ENCODE measurements around the gene MAN1A2.
A peak's percentile ranks its signal among the peaks of the same experiment; 100 is the strongest.
"Not testable (repeated sequence)": the region's sequence is repeated elsewhere in the genome, so short reads cannot be mapped to it uniquely, and the experiment has no call there.

MAN1A2 gene

DNA sequence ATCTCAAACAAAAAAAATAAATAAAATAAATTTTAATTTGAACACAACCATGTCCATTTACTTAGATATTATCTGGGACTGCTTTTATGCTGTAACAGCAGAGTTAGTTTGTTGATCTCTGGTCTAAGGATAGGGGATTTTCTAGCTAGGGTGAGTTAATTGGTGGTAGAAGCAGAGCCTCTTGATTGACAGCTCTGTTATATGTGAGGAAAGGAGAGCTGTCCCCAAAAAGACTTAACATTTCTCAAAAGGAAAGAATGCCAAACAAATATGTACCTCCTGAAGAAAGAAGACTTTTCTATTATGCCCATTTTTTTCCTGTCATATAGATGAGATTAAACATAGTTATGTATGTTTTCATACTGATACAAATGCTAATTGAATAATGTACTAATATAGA is 37.8 kb downstream of the MAN1A2 start:
- FAIRE-seq = no peak

DNA sequence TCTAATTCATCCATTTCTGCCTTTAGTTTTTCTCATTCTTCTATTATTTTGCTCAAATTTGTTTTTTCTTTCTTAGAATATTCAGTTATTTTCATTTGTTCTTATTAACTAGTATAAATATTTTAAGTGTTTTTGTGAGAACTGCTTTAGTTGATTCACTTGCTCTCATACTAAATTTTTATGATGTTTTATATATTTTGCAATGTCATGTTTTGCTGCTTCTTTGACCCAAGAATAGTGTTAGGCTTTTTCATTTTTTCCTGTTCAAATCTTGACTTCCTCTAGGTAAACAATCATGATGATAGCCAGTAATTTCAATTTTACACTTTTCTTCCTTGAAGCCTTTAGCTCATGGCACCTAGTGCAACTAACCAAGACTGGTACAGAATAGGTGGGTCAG is 45.2 kb downstream of the MAN1A2 start:
- peak; percentile 40 for FAIRE-seq

DNA sequence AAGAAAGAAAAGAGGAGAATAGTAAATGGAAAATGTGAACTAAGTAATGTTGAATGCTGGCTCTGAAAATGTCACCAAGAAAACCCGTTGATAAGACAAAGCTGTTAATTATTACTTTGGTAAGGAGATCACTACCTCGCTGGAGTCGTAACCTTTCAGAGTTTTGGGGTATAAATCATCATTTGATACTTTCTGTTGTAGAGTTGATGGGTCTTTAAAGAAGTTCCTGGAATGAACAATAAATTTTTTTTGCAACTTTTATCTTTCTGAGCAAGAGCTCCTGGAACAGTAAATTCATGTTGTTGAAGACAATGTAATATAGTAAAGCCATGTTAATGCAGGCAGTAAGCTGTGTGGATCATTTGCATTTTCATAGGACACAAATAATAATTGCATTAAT is 46.2 kb downstream of the MAN1A2 start:
- FAIRE-seq = no peak

DNA sequence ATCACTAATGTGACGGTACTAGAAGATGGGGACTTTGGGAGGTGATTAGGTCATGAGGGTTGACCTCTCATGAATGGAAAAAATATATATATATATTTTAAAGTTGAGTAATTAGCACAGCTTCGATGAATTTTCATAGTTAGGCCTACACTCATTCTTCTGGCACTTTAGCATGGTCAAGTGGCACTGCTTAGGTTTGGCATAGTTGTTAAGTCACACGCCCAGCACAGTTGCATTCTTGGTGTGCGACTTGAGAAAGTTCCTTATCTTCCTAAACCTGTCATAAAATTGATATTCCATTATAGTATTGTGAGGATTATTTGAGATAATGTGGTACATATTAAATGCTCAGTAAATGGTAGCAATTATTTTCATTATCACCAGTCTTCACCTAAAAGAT is 47.7 kb downstream of the MAN1A2 start:
- no peak for FAIRE-seq

DNA sequence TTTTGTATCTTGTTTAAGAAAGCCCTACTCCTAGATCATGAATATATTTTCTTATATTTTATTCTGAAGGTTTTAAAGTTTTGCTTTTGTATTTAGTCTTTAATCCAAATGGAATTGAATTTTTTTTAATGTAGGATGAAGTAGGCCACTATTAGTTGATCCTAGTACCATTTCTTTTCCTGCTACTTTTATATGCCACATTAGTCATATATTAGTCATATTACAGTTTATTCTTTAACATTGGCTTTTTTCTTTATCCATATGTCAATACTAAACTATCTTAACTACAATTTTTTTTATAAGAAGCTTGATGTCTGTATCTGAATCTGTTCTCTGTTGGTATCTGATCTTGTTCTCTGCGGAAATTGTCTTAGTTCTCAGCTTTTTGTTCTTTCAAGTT is 48.8 kb downstream of the MAN1A2 start:
- no peak for FAIRE-seq

DNA sequence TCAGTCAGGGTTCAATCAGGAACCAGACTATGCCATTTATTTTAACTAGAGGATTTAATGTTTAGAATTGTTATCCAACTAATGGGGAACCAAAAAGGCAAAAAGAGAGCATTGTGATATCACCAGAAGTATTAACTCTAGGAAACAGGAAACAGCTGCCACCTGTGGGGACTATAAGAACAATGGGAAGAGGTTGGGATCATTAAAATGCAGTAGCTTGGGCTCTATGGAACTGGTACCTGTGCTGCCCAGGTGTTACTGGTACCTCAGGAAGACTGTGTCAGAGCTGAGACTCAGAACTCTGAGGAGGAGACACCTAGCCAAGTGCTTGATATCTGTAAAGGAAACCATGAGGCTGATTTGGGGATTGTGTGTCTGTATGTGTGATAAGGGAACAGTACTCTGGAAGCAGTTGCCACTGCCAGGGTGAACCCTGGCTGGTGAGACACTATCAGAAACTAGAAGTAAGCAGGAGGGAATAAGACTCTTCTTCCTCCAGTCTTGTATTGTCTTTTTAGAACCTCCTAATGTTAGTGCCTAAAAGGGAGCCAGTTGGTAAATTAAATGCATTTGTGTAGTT is 49.4 kb downstream of the MAN1A2 start:
- no peak for FAIRE-seq

DNA sequence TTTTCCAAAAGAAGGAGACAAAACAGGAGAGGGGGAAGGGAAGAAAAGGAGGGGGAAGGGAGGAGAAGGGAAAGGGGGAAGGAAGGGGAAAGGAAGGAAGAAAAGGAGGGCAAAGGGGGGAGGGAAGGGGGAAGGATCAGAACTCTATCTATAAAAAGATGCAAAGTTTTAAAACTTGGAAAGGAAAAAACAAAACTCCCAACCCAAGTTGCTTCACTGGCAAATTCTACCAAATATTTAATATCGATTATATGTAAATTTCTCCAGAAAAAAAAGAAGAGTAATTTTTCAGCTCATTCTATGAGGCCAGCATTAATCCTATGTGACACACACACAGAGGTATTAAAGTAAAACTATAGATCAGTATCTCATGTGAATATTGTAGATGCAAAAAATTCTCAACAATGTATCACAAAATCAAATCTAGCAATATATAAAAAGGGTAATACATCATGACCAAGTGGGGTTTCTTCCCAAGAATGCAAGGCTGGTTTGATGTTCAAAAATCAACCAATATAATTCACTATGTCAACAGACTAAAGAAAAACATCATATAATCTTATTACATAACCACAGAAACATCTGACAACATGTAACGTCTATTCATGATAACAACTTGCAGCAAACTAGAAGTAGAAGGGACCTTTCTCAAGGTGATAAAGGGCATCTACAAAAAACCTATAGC is 57.9 kb downstream of the MAN1A2 start:
- no peak for FAIRE-seq

DNA sequence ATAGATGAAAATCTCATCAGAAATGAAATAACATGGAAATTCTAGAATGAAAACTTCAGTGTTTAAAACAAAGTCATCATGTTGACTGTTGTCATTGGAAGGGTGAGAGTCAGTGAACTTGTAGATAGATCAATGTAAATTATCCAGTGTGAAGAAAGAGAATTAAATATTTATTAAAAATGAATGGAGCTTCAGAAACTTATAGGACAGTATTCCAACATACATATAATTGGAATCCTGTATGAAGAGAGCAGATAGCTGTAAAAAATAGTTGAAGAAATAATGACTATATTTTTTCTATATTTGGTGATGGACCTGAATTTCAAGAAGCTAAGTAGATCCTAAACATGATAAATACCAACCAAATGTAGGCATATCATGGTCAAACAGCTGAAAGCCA is 60.0 kb downstream of the MAN1A2 start:
- no peak for FAIRE-seq

DNA sequence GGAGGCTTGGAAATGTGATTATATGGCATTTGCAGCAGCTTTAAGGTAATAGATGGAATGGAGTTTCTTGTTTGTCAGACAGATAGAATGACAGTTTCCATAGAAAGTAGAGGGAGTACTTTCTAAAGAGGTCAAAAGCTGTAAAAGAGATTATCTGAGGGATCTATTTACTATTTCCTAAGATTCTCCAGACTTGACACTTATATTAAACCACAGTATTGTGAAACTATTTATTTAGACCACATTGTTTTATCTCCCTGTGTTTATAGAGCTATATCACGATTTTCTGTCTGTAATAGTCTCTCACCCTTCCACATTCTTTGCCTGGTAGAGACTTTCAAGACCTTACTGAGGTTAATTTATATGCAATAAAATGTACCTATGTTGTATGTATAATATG is 66.7 kb downstream of the MAN1A2 start:
- FAIRE-seq = no peak

DNA sequence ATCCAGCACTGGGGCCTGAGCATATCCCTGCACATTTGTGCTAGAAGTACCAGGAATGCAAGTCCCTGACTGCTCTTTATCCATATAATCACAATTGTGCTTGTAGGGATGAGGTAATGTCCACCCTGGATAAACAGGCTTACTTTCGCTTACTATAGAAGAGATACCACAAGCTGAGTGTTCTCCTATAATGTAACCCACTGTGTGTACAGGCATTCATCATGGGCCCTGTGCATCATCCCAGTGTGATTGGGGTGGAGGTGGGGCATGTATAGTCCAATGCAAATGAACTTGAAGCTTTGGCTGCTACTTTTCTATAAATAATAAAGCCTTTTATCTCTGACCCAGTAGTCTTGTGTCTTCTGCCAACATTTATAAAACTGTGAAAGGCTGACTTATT is 69.3 kb downstream of the MAN1A2 start:
- no peak for FAIRE-seq

DNA sequence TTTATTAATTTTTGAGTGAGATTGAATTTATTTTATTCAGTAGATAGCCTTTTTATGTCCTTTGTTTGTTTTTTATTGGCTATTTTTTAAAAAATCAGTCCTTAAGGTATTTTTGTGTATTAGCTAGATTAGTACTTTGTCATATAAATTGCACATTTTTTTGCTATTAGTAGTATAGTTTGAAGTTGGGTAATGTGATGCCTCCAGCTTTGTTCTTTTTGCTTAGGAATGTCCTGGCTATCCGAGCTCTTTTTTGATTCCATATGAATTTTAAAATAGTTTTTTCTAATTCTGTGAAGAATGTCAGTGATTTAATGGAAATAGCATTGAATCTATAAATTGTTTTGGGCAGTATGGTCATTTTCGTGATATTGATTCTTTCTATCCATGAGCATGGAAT is 80.4 kb downstream of the MAN1A2 start:
- FAIRE-seq = no peak

DNA sequence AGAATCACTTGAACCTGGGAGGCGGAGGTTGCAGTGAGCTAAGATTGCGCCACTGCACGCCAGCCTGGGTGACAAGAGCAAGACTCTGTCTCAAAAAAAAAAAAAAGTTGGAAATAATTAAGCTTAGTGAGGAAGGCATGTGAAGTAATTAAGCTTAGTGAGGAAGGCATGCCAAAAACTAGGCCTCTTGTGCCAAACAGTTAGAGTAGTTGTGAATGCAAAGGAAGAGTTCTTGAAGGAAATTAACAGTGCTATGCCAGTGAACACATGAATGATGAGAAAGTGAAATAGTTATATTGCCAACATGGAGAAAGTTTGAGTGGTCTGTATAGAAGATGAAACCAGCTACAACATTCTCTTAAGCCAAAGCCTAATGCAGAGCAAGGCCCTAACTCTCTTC is 85.0 kb downstream of the MAN1A2 start:
- FAIRE-seq = no peak

DNA sequence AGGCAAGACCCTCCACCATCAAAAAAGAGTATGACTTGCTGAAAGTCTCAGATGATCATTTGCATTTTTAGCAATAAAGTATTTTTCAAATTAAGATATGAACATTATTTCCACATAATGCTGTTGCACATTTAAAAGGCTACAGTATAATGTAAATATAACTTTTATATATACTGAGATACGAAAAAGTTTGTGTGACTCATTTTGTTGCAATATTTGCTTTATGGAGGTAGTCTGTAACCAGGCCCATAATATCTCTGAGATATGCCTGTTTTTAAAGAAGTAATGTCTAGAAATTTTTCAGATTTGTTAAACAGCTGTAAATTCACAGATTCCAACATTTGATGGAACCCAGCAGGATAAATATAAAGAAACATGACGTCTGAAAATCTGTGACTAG is 86.7 kb downstream of the MAN1A2 start:
- FAIRE-seq = no peak

DNA sequence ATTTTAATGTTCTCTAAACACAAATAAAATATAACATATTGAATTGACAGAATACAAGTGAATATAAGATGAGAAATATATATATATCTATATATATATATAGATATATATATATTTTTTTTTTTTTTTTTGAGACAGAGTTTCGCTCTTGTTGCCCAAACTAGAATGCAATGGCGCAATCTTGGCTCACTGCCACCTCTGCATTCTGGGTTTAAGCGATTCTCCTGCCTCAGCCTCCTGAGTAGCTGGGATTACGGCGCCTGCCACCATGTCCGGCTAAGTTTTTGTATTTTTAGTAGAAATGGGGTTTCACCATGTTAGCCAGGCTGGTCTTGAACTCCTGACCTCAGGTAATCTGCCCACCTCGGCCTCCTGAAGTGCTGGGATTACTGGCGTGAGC is 91.2 kb downstream of the MAN1A2 start:
- not testable (repeated sequence) for FAIRE-seq

DNA sequence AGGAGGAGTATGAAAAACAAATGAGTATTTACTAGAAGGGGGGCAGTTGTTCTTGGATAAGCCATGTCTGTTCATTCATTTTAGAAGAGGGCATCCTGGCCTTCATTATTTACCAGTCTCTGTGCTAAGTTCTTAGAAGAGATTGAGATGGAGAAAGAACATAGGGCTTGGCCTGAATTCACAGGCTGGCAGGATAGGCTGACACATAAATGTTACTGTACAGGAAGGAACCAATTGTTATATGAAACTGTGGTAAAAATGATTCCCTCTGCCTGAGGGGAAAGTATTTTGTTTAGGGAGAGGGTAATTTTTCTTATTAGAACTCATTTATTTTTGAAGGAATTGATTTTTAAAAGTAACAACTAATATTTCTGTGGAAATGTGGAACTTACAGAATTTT is 99.5 kb downstream of the MAN1A2 start:
- FAIRE-seq = no peak

DNA sequence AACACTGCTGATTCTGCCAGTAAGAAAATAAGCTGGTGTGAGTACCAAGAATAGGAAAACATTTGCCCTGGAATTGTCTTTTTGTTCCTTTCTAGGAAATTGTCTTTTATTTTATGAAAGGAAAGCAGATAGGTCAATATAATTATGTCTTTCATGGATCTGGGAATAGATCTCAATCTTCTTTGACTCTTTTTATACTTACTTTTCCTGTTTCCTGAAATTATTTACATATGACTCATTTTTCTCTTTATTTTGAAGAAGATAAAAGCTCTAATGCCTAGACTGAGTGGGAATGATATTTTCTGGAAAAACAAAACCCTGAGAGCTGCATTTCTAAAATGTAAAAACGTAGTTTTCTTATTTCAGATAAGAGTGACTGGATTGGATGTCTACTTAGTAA is 100.1 kb downstream of the MAN1A2 start:
- FAIRE-seq = peak; percentile 11

DNA sequence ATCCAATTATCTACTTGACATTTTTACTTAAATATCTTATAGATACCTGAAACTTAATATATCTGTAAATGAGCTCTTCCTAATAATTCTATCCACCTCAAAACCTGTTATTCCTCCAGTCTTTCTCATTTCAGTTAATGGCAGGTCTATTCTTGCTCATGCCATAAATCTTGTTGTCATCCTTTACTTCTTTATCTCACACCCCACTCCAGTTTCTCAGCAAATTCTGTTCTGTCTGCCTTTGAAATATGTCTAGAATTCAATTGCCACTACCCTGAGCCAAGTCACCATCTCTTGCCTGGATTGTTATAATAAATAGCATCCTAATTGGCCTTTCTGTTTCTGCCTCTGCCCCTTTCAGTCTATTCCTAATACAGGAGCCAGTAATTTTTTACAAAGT is 105.8 kb downstream of the MAN1A2 start:
- FAIRE-seq = no peak

DNA sequence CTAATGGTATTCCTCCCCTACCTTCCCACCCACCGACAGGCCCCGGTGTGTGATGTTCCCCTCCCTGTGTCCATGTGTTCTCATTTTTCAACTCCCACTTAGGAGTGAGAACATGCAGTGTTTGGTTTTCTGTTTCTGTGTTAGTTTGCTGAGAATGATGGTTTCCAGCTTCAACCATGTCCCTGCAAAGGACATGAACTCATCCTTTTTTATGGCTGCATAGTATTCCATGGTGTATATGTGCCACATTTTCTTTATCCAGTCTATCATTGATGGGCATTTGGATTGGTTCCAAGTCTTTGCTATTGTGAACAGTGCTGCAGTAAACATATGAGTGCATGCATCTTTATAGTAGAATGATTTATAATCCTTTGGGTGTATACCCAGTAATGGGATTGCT is 108.2 kb downstream of the MAN1A2 start:
- not testable (repeated sequence) for FAIRE-seq

DNA sequence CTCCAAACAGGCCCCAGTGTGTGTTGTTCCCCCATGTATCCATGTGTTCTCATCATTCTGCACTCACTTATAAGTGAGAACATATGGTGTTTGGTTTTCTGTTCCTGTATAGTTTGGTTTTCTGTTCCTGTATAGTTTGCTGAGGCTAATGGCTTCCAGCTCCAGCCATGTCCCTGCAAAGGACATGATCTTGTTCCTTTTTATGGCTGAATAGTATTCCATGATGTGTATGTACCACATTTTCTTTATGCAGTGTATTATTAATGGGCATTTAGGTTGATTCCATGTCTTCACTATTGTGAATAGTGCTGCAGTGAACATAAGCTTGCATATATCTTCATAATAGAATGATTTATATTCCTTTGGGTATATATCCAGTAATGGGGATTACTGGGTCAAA is 111.8 kb downstream of the MAN1A2 start:
- no peak for FAIRE-seq

DNA sequence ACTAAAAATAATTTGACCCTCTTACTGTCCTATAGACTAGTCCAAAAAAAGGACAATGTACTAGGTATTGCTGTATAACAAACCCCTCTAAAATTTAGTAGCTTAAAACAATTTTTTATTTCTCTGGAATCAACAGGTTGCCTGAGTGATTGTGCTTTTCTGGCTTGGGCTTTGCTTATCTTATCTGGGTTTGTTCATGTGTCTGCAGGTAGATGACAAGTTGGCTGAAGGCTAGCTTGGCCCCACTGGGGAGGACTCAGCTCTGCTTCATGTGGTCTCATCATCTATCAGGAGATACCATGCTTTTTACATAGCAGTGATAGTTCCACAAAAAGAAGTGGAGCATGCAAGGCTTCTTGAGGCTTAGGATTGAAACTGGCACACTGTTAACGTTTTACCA is 114.2 kb downstream of the MAN1A2 start:
- FAIRE-seq = no peak

DNA sequence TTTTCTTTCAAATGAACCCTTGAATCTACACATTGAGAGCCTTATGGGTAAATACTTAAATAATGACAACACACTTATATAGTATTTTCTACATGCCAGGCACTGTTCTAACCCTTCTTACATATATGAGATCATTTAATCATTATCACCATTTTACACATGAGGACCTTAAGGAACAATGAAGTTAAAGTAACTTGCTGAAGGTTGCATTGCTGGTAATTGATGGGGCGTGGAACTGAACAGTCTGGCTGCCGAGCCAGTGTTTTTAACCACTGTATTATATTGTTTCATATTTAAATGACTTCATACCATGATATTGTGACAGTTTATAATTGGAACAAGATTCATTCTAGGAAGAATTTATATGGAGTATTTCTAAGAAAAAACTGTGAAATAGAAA is 126.7 kb downstream of the MAN1A2 start:
- FAIRE-seq = no peak

DNA sequence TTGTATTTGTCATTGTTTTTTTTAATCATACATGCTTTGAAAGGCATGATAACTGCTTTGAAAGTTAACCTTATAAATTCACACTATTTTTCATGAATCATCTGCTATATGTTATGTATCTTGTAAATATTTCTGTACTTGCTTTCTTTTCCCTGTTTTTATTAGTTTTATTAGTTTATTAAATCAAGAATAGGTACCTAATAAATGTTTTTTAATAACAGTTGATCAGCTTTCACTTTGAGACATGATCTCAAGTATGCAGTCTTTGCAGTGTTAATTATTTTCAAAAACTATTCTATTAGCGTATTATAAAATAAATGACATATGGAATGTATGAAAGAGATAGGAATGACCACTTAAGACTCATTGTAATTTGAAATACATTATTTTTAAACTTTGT is 127.8 kb downstream of the MAN1A2 start:
- no peak for FAIRE-seq

DNA sequence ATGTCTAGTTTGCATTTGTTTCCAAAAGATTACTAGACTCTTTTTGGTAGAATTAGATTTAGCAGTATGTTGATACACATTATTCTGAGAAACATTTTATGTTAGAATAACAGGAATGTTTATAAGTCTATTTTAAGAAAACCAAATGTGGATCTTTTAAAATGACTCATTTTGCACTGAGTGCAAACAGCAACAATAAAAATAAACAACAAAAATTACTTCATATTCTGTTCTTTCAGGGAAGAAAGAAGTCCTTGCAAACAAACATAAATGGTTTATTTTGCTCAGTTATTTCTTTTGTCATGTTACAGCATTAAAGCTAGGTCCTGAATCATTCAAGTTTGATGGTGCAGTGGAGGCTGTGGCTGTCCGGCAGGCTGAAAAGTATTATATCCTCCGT is 131.8 kb downstream of the MAN1A2 start:
- no peak for FAIRE-seq

DNA sequence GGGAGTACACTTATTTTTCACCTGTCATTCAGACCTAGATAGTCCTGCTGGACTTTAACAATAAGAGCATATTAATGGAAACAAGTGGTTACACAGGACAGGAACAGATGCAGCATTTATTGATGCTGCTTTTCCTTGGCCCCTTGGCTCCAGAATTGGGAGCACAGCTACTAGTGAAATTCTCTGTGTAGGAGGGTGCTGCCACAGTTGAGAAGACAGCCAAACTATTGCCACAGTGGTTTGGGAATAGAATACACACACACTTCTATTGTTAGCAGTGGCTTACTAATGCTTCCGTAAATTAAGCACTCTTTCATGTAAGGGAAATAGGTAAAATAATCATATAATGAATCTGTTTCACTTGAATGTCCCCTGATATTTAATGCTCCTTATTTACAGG is 133.3 kb downstream of the MAN1A2 start:
- no peak for FAIRE-seq

DNA sequence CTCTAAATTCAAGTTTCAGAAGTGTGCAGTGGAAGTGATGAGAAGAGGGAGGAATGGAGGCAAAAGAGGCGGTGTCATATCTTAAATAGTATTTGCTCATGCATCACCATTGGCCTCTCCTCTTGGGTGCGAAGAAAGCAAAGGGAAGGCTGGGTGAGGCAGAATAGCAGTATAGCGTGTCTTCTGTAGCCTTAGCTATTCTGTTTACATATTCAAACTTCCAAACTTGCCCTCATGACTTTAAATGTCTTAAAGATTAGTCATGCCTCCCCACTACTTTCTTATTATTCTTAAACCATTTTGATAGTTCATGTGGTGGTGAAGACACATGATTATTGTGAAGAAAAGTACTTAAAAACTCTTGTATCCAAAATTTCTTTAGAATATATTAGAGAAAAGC is 134.0 kb downstream of the MAN1A2 start:
- FAIRE-seq = no peak
